ENCODE measurements around the gene ZNF174. TPM values are rescaled to one million over a fixed set of nuclear protein-coding genes. Genes with fewer than 3 reads are reported as not detected.
A peak's percentile ranks its signal among the peaks of the same experiment; 100 is the strongest.

Gene ZNF174
- 5.9 TPM for polyA plus RNA-seq (2013, experiment 1 of 2; ENCODE audit: insufficient read length)
- 6.4 TPM for polyA plus RNA-seq (2013, experiment 2 of 2; ENCODE audit: insufficient read length)

DNA sequence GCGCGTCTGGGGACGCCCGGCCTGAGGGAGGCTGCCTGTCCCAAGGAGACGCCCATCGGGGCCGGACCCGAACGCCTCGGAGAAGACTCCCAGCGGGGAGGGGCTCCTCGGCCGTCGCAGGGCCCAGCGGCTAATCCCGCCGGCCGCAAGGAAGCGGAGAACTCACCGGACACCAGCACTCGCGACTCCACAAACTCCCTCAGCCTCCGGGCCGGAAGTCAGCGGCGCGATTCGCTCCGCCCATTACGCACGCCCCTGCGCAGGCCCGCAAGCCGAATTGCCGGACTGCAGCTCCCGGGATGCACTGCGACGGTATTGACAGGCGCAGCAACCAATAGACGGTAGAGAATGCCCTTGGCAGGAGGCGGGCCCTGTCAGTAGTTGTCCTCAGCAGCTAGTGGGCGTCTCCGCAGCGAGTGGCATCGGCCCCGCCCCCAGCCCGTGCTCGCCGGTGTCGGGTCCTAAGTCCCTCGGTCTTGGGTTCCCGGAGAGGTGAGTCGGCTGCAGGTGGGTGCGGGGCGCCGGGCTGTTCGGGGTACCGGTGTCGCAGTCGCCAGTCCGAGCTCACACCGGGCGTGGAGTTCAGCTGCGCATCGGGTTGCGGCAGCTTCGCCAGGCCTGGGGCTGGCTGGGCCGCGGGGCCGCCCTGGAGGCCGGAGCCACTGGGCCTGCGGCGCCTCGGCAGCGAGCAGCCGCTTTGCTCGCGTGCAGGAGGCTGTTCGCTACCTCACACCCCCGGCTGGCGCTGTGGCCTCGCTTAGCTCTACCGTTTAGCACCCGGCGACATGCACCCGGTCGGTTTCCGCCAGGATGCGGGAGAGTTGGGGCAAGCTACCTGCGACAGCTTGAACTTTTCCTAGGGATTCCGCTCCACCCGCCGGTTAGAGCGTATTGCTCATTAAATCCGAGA is at the start of gene ZNF174, which contains the start of gene ZSCAN32:
Gene ZNF174, plus strand, starts transcription at position 437 of the 910 bp plus-strand sequence. CDS start 790 bp downstream, outside the sequence.
Gene ZSCAN32, minus strand, starts transcription at position 226 of the 910 bp plus-strand sequence. CDS start 3,447 bp downstream, outside the sequence.
- peak; percentile 99 for DNase-seq

- no peak for DNase-seq
These were observed 45.4 kb upstream of the ZNF174 start, which contains the start of gene OR2C1 for GRCh38 chr16:3355589-3355988. OR2C1 (plus strand) TSS chr16:3355889; CDS start chr16:3355941, 52 bp downstream.

GRCh38 chr16:3356118-3356517 is 44.9 kb upstream of the ZNF174 start:
- DNase-seq = no peak

GRCh38 chr16:3358871-3359270 is 42.1 kb upstream of the ZNF174 start:
- DNase-seq = no peak

DNA sequence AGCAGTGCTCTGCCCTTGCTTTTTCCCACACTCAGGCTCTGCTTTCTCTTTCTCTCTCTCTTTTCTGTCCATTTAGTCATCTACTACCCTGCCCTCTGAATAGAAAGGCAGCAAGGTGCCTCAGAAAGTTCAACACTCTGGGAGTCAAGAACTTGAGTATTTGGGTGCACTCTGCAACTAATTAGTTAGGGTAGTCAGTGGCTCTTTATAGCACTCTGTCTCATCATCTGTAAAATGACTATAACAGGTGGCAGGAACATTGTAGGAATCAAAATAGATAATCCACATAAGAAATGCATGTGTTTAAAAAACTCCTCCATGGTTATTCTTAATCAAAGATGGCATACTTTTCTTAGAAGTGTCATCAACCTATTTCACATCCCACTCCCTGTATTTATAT is 38.1 kb upstream of the ZNF174 start:
- DNase-seq = no peak

GRCh38 chr16:3363793-3364192 is 37.2 kb upstream of the ZNF174 start:
- no peak for DNase-seq

GRCh38 chr16:3364774-3365427 is 36.1 kb upstream of the ZNF174 start:
- peak; percentile 96 for DNase-seq

GRCh38 chr16:3369073-3369472 is 31.9 kb upstream of the ZNF174 start:
- no peak for DNase-seq

GRCh38 chr16:3375680-3376079 is 25.3 kb upstream of the ZNF174 start:
- DNase-seq = no peak

GRCh38 chr16:3377917-3378316 is 23.1 kb upstream of the ZNF174 start:
- DNase-seq = no peak

DNA sequence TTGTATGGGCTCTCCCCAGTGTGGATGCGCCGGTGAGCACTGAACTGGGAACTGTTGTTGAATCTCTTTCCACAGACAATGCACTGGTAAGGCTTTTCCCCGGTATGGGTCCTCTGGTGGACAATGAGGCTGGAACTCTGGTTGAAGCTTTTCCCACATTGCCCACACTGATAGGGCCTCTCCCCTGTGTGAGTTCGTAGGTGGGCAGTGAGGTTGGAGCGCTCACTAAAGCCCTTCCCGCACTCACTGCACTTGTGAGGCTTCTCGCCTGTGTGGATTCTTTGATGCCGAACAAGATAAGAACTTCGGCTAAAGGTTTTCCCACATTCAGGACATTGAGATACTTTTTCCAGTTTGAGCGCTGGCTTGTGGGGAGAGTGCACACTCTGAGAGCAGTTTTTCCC is 18.0 kb upstream of the ZNF174 start:
- DNase-seq = no peak

DNA sequence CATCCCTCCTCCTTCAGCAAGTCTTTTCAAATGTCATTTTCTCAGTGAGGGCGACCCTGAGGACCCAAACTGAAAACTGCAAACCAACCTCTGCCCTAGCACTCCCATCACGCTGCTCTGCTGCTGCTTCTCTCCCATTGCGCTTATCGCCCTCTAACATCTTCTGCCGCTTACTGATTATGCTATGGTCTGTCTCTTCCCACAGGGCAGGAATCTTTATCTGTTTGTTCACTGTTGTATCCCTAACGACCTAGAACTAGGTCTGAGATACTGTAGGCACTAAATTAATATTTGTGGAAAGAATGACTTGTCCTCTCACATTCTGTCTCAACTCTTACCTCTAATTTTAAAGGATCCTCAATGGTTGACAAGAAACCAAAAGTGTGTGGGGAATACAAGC is 12.7 kb upstream of the ZNF174 start:
- DNase-seq = no peak

- no peak for DNase-seq
These were observed 11.2 kb upstream of the ZNF174 start for GRCh38 chr16:3389663-3390338.

DNA sequence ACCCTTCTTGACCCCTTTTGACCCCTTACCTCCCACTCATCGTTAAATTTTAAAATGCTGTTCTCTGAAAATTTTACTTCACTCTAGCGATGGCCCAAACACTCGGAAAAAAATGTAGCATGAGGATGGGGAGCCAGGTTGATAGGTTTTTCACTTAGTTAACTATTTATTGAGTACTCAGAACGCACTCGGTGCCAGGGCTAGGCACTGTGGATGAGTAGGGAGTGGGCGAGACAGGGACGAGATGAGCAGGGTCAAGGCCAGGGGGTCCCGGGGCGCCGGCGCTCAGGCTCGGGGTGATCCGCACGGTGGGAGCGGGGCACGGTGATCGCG is 603 bp upstream of the ZNF174 start:
- no peak for DNase-seq

DNA sequence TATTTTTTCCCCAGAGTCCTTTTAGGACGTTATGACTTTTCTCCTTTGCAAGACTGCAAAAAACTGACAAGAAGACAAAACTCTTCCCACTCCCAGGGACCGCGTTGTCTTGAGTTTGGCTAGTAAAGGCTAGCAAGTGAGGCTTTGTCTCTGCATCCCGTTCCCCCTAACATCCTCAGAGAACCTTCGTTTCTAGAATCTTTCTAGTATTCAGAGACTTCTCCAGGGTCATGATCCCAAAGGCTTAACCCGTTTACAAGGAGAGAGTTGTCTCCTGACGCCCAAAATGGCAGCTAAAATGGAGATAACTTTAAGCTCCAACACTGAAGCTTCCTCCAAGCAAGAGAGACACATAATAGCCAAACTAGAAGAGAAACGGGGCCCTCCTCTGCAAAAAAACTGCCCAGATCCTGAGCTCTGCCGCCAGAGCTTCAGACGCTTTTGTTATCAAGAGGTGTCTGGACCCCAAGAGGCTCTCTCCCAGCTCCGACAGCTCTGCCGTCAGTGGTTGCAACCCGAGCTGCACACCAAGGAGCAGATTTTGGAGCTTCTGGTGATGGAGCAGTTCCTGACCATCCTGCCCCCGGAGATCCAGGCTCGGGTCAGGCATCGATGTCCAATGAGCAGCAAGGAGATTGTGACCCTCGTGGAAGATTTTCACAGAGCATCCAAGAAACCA is 843 bp downstream of the ZNF174 start:
- peak; percentile 14 for DNase-seq

GRCh38 chr16:3408561-3409197 is 7.7 kb downstream of the ZNF174 start:
- no peak for DNase-seq

- no peak for DNase-seq
These were observed 12.8 kb downstream of the ZNF174 start for GRCh38 chr16:3413730-3414379.

DNA sequence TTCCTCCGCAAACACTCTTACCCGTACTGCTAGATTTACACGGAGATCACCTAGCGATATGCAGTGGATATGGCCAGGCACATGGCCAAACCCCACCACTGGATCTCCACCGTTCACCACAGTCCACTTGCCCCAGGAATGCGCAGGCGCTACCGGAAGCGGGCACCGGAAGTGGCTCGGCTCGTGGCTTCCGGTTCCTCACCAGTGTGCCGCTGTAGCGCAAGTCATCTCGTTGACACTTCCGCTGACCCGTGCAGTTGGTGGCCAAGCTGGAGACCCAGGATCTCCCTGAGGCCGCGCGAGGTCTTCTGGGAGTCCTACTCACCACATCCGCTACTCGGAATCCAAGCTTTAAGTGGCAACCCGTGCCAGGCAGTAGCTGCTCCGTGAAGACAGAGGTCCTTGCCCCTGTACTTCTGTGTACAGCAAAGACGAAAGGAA is 30.8 kb downstream of the ZNF174 start:
- peak; percentile 66 for DNase-seq

- no peak for DNase-seq
These were observed 33.4 kb downstream of the ZNF174 start for GRCh38 chr16:3434373-3434772.

DNA sequence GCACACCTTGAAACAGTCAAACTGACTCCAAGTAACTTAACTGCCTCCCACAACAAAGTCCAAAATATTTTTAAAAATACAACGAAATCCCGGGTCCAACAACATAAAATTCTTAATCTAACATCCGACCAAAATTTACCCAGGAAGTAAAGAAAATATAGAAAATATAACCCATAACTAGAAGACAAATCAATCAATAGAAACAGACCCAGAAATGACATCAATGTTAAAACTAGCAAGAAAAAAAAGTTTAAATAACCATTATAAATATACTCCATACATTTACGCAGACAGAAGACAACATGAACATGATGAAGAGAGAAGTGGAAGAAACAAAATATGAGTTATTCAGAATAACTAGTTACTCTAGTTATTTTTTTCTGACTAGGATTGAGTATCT is 38.6 kb downstream of the ZNF174 start:
- no peak for DNase-seq
